Natural killer cell (primary cell): ENCODE measurements around the gene DNAI1. TPM values are rescaled to one million over a fixed set of nuclear protein-coding genes. Genes with fewer than 3 reads are reported as not detected.

Experiments used
- ATAC-seq, 3 donors: fragments of 150-1000 bp in 2 of 3; fragments of 200-7000 bp in 1 of 3; cut with Tn5 transposase; 1 replicate in 1 of 3; 2 replicates in 2 of 3; pipeline ENCODE4 v1.10.0; 2021; ENCODE audit warnings: mild to moderate bottlenecking in 2 of 3, moderate library complexity in 2 of 3
- DNase-seq, 2 donors: peaks; one replicate each; pipeline versions ENCODE4 v3.0.0 to v3.0.0-alpha.2; 2013 to 2021; ENCODE audit warnings: mixed read lengths in 1 of 2
- H3K27ac ChIP-seq: one replicate; pipeline ENCODE4 v1.5.1; 2013; ENCODE audit warnings: mild to moderate bottlenecking, low read length
- H3K27me3 ChIP-seq: one replicate; pipeline ENCODE4 v1.6.1; 2013; ENCODE audit warnings: low read length; ENCODE audit not compliant: control insufficient read depth, insufficient read depth
- H3K36me3 ChIP-seq: one replicate; pipeline ENCODE4 v1.6.1; 2013; ENCODE audit warnings: low read length; ENCODE audit not compliant: control insufficient read depth, insufficient read depth
- H3K4me1 ChIP-seq: one replicate; pipeline ENCODE4 v1.6.1; 2013; ENCODE audit warnings: low read length; ENCODE audit not compliant: control insufficient read depth, insufficient read depth
- H3K4me3 ChIP-seq: one replicate; pipeline ENCODE4 v1.5.1; 2013; ENCODE audit warnings: low read length
- H3K9me3 ChIP-seq: one replicate; pipeline ENCODE4 v1.6.1; 2013; ENCODE audit warnings: low read length; ENCODE audit not compliant: control insufficient read depth, insufficient read depth
- H3K27ac Mint-ChIP-seq, 2 donors: one replicate each; pipeline ENCODE4 v1.8.0; 2022; ENCODE audit warnings: mild to moderate bottlenecking in 2 of 2, mixed read lengths in 2 of 2, moderate library complexity in 1 of 2
- H3K27me3 Mint-ChIP-seq, 2 donors: one replicate each; pipeline ENCODE4 v1.8.0; 2022; ENCODE audit warnings: low read depth in 2 of 2, mixed read lengths in 2 of 2
- H3K36me3 Mint-ChIP-seq: one replicate; pipeline ENCODE4 v1.8.0; 2022; ENCODE audit warnings: mixed read lengths
- H3K4me1 Mint-ChIP-seq, 2 donors: one replicate each; pipeline ENCODE4 v1.8.0; 2022; ENCODE audit warnings: mixed read lengths in 2 of 2
- H3K4me3 Mint-ChIP-seq: one replicate; pipeline ENCODE4 v1.8.0; 2022; ENCODE audit warnings: mild to moderate bottlenecking, moderate library complexity, mixed read lengths
- H3K9me3 Mint-ChIP-seq, 2 donors: one replicate each; pipeline ENCODE4 v1.8.0; 2022; ENCODE audit warnings: mixed read lengths in 2 of 2
- WGBS: methylation state at CpG from one replicate; pipeline ENCODE4 v1.1.7; 2013; ENCODE audit warnings: missing lambda C conversion rate; ENCODE audit not compliant: insufficient coverage; 5-methylcytosine and 5-hydroxymethylcytosine counted together
- intact Hi-C: fragments of 100-400 bp; cut with micrococcal nuclease; formaldehyde crosslinking; loops from one replicate; pipeline ENCODE4 v1.14.2; 2022
- total RNA-seq, 4 donors: library from RNA; stranded (reverse); fragments of 120-200 nt in 1 of 4; gene quantifications; one replicate each; pipeline versions ENCODE4 v1.2.3 to v1.2.4, GENCODE V29; 2013 to 2022
- TF ChIP-seq, protein P1 (sequence below): fragments of 200-600 bp; IDR thresholded peaks from one replicate; pipeline ENCODE4 v1.8.0; 2022; ENCODE audit warnings: antibody characterized with exemption

DNAI1 gene
- total RNA-seq, 3 donors from 2014 or later (not counting 1 experiment from before 2014, with no cell fraction given), result not detected

DNA sequence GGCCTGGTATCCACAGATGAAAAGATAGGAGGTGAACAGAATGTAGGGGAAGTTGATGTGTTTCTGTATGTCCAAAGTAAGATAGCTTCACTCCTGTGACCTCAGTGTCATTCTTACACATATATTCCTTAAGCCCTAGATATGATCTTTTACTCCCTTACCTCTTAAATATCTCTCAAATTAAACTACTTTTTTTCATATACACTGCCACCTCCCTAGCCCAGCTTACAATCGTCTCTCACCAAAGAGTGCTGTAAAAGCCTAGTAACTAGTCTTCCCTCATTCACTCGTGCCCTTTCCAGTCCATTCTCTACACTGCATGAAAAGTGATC lies 5.3 kb downstream of the DNAI1 start:
- 76% methylated on average over 2 of the region's 2 CpGs for WGBS
- intact Hi-C loops, result no loop called here
- H3K27ac ChIP-seq, result no peak overlapping the region

GRCh38 chr9:34464571-34464970 lies 6.0 kb downstream of the DNAI1 start:
- H3K4me1 ChIP-seq, result no peaks in the 10 kb centered on the region
- Mint-ChIP-seq H3K27me3 (peaks cover 7 to 21% of the 10 kb centered on the region in 2 donors), H3K9me3 (no peaks in the 10 kb centered on the region), H3K27ac (no peak overlapping the region), H3K4me1 (peaks cover 0 to 4% of the 10 kb centered on the region in 2 donors), H3K36me3 (no peaks in the 10 kb centered on the region), H3K4me3 (no peak overlapping the region)
- H3K9me3 ChIP-seq, result no peaks in the 10 kb centered on the region
- DNase-seq, result no peak
- intact Hi-C loops, result no loop called here
- H3K36me3 ChIP-seq, result no peaks in the 10 kb centered on the region
- no peaks in the 10 kb centered on the region for H3K27me3 ChIP-seq
- no peak overlapping the region for H3K27ac ChIP-seq
- 74% methylated on average over 1 of the region's 2 CpGs for WGBS
- H3K4me3 ChIP-seq, result no peak overlapping the region
- ATAC-seq, result no peak
- TF ChIP-seq, protein P1, sequence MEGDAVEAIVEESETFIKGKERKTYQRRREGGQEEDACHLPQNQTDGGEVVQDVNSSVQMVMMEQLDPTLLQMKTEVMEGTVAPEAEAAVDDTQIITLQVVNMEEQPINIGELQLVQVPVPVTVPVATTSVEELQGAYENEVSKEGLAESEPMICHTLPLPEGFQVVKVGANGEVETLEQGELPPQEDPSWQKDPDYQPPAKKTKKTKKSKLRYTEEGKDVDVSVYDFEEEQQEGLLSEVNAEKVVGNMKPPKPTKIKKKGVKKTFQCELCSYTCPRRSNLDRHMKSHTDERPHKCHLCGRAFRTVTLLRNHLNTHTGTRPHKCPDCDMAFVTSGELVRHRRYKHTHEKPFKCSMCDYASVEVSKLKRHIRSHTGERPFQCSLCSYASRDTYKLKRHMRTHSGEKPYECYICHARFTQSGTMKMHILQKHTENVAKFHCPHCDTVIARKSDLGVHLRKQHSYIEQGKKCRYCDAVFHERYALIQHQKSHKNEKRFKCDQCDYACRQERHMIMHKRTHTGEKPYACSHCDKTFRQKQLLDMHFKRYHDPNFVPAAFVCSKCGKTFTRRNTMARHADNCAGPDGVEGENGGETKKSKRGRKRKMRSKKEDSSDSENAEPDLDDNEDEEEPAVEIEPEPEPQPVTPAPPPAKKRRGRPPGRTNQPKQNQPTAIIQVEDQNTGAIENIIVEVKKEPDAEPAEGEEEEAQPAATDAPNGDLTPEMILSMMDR, result no peak

More for the DNA sequence above, 5.3 kb downstream of the DNAI1 start:
- Mint-ChIP-seq H3K27me3 (peaks cover 7 to 21% of the 10 kb centered on the region in 2 donors), H3K36me3 (no peaks in the 10 kb centered on the region), H3K4me1 (peaks cover 6 to 9% of the 10 kb centered on the region in 2 donors), H3K4me3 (no peak overlapping the region), H3K27ac (no peak overlapping the region), H3K9me3 (no peaks in the 10 kb centered on the region)
- Histone ChIP-seq H3K27me3 (no peaks in the 10 kb centered on the region), H3K4me3 (no peak overlapping the region), H3K36me3 (no peaks in the 10 kb centered on the region), H3K4me1 (peaks cover 5% of the 10 kb centered on the region), H3K9me3 (no peaks in the 10 kb centered on the region)
- DNase-seq, result no peak
- TF ChIP-seq, protein P1, result no peak
- ATAC-seq, result no peak

GRCh38 chr9:34465468-34465867 lies 6.9 kb downstream of the DNAI1 start:
- TF ChIP-seq, protein P1, result no peak
- Mint-ChIP-seq H3K4me1 (no peaks in the 10 kb centered on the region), H3K9me3 (no peaks in the 10 kb centered on the region), H3K27ac (no peak overlapping the region), H3K27me3 (peaks cover 7 to 23% of the 10 kb centered on the region in 2 donors), H3K4me3 (no peak overlapping the region), H3K36me3 (no peaks in the 10 kb centered on the region)
- intact Hi-C loops, result no loop called here
- Histone ChIP-seq H3K27ac (no peak overlapping the region), H3K36me3 (no peaks in the 10 kb centered on the region), H3K4me1 (no peaks in the 10 kb centered on the region), H3K4me3 (no peak overlapping the region), H3K27me3 (no peaks in the 10 kb centered on the region), H3K9me3 (no peaks in the 10 kb centered on the region)
- WGBS, result 44% methylated on average over 1 of the region's 1 CpG
- DNase-seq (no peak), ATAC-seq (no peak)

DNA sequence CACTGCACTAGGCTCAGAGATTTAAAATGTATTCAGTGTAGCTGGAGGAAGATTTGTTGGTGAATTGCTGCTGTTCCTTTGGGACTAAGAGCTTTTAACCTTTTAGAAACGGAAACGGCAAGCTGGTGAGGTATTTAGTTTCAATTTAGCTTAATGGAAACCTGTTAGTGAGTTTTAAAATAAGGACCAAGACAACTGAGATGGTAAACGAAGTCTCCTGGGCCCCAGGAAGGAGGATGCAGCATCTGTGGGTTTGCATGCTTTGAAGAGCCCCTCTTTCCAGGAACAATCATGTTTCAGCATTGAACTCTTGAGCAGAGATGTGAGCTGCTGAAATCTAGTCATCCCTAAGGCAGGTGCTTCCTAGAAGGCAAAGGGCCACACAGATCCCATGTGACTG lies 16.5 kb downstream of the DNAI1 start:
- no peak overlapping the region for H3K27ac ChIP-seq
- no peak for DNase-seq
- Mint-ChIP-seq H3K4me1 (no peaks in the 10 kb centered on the region), H3K4me3 (no peak overlapping the region), H3K36me3 (no peaks in the 10 kb centered on the region), H3K27ac (no peak overlapping the region), H3K9me3 (no peaks in the 10 kb centered on the region), H3K27me3 (peaks cover 11 to 15% of the 10 kb centered on the region in 2 donors)
- intact Hi-C loops, result no loop called here
- WGBS, result 55% methylated on average over 3 of the region's 3 CpGs
- TF ChIP-seq, protein P1, result no peak
- H3K36me3 ChIP-seq, result no peaks in the 10 kb centered on the region
- no peaks in the 10 kb centered on the region for H3K27me3 ChIP-seq
- H3K4me1 ChIP-seq, result no peaks in the 10 kb centered on the region
- H3K9me3 ChIP-seq, result no peaks in the 10 kb centered on the region
- H3K4me3 ChIP-seq, result no peak overlapping the region
- ATAC-seq, result no peak
